ENCODE results near the gene SETD1A.
"Not testable (repeated sequence)": the region's sequence is repeated elsewhere in the genome, so short reads cannot be mapped to it uniquely, and the experiment has no call there.

SETD1A gene

GRCh38 chr16:30998852-30999761, 41.6 kb downstream of the SETD1A start:
- DNase-seq (ENCODE audit: low read depth in 3 of 3): no peak

GRCh38 chr16:31000671-31001382, 43.3 kb downstream of the SETD1A start:
- DNase-seq (ENCODE audit: low read depth in 3 of 3): no peak

DNA sequence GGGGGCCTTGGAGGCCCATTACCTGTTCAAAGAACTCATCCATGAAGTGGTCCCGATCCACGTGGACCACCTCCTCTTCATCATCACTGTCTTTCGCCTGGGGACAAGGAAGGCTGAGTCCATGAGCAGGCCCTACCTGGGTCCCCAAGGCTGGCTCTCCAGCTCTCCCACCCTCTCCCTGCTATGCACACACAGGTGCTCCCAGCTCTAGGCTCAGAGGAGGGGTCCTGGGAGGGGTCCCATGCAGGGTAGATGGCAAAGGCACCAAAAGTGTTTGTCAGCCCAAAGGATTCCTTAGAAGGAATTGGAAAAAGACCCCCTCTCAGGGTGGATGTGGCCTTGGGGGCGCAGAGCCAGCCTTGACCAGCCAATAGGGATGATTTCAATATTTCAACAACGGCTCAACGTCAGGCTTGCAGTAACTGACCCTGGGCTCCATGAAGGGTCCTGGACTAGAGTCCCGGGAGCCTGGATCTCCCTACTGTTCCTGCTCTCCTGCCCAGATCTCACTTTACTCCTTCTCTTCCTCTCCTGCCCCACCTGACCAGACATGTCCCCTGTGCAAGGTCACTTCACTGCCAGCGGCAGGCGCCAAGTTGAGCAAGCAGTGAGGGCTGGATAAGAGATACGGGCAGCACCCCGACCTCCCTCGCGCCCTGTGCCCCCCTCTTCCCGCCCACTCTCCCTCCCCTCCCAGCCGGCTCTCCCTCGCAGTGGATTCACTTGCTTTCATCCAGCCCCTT, 44.1 kb downstream of the SETD1A start:
- no peak for DNase-seq (ENCODE audit: low read depth in 3 of 3)

DNA sequence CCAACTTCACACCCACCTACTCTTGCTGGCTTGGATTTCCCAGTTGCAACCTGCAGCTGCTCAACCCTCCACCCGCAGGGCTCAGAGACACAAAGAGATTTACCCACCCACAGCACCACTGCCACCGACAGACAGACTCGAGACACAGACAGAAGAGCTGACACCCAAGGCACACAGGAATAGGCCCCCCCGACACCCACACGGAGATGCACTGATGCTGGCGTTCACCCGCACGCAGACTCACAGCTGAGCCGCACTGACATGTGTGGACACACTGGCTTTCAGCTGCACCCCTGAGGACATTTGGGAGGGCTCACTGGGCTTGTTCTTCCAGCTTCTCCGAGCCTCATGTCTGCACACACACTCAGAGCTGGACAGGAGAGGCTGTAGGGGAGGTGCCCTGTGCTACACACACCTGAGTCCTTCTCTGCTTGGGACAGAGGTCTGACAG, 44.7 kb downstream of the SETD1A start:
- no peak for DNase-seq (ENCODE audit: low read depth in 3 of 3)

DNA sequence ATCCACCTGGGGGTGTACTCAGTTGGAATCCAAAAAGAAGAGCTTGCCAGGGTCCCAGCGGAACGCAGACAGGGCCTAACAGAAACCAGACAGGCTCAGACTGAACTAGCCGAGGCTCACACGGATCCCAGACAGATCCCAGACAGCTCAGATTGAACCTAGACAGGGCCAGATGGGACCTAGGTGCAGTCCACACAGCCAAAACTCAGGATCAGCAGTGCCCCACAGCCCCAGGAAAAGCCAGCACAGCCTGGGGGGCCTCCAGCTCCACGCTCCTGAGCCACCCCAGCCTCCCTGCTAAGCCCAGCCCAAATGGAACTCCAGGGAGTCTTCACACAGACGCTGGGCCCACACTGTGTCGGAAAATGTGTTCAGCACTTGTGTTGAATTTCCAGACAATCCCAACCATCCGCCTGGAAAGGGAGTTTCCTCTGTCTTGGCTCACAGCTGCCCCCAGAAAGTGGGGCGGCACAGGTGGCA, 45.3 kb downstream of the SETD1A start:
- no peak for DNase-seq (ENCODE audit: low read depth in 3 of 3)

- no peak for DNase-seq (ENCODE audit: low read depth in 3 of 3)
These were observed 46.2 kb downstream of the SETD1A start for GRCh38 chr16:31003744-31004143.

- DNase-seq (ENCODE audit: low read depth in 3 of 3): no peak
These were observed 47.1 kb downstream of the SETD1A start for GRCh38 chr16:31004658-31005057.

DNA sequence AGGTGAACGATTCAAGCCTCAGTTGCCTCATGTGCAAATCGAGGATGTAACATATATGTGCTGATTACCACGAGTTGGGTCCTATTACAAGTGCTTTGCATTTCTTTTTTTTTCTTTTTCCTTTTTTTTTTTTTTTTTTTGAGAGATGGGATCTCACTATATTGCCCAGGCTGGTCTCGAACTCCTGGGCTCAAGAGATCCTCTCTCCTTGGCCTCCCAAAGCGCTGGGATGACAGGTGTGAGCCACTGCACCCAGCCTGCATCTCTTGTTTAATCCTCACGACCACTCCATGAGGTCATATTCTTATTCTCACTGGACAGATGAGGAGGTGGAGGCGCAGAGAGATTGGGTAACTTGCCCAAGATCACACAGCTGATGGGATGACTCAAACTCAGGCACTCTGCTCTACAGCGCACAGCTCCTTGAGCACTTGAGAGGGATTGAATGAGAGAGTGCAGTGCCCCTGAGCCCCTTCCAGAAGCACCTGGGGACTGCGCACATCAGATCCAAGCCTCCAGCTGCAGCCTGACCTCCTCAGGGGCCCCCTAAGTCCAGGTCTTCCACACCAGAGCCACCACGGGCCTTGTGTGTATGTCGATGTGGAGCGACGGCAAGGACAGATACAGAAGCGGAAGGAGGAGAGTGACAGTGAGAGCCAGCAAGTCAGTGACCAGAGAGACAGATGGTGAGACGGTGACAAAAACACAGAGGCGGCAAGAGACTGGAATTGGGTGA, 48.0 kb downstream of the SETD1A start:
- no peak for DNase-seq (ENCODE audit: low read depth in 3 of 3)

GRCh38 chr16:31006086-31006385, 48.5 kb downstream of the SETD1A start:
- no peak for DNase-seq (ENCODE audit: low read depth in 3 of 3)

DNA sequence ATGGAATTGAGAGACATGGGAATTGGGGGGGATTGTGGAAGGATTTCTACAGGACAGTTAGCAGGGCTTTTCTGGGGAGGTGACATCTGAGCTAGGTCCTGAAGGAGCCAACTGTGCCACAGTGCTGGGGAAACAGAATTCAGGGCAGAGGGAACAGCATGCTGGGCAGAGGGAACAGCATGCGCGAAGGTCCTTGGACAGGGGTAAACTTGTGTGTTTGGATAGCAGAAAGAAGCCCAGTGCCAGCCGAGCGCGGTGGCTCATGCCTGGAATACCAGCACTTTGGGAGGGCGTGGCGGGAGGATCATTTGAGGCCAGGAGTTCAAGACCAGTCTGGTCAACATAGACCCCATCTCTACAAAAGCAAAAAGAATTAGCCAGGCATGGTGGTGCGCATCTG, 49.0 kb downstream of the SETD1A start:
- no peak for DNase-seq (ENCODE audit: low read depth in 3 of 3)

DNA sequence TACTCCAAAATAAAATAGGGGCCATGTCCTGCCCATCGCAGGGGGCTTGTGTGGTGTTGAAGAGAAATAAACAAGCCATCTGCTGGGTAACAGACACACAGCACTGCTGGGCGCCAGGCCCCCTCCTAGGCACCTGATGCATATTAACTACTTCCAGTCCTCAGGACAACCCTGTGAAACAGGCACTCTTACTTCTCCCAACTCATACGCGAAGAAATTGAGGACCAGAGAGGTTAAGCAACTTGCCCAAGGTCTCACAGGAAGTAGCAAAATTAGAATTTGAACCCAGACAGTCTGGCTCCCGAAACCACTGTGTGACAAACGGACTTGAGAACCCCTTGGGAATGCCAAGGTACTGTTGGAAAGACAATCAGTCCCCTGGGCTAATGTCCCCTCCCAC, 50.1 kb downstream of the SETD1A start:
- no peak for DNase-seq (ENCODE audit: low read depth in 3 of 3)

DNA sequence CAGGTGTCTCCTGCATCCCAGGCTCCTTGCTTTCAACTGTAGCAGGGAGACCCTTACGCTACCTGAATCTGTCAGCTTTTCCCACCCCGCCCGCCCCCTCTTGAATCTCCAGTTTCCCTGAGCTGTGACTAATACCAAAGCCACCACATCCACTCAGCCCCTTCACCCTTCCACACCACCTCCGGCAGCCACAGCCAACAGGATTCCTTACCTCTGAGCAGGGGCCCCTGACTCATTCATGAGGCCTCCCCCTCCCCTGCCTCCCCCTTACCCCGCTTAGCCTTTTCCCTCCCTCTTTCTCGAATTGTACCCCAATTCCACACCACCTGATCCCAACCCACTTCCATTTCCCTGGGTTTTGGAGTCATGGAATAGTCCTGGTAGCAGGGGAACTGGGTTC, 50.6 kb downstream of the SETD1A start:
- DNase-seq (ENCODE audit: low read depth in 3 of 3): no peak

GRCh38 chr16:31008551-31008950, 51.0 kb downstream of the SETD1A start:
- no peak for DNase-seq (ENCODE audit: low read depth in 3 of 3)

- no peak for DNase-seq (ENCODE audit: low read depth in 3 of 3)
These were observed 51.6 kb downstream of the SETD1A start for GRCh38 chr16:31009120-31009519.

GRCh38 chr16:31009894-31010584, 52.5 kb downstream of the SETD1A start:
- DNase-seq (ENCODE audit: low read depth in 3 of 3): no peak

DNA sequence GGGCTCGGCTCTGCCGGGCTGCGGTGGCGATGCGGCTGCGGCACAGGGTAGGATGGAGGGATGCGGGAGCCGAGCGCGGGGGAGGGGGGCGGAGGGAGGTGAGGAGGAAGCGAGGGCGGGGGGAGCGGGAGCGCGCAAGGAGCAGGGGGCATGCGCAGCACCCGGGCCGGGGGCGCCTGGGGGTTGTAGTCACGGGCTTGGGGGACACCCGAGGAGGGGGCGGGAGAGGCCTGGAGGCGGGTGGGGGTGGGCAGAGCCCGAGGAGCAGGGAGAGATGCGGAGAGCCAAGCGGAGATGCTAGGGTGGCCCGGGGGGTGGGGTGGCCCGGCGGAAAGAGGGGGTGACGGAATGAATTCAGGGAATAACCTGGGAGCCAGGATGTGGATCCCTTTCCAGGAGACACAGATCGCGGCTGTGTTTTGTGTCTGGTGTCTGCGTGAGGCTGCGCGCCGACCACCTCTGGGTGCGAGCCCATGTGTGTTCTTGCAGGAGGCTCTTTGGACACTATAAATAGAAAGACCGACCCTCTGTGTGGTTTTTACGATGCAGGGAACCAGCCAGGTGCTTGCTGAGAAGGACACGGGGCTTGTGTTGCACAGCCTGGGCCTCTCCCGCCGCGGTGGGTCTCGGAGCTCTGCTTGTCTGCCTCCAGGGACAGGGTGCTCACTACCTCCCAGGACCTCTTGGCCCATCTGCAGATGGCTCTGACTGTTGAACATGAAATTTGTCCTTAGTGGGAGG, 53.2 kb downstream of the SETD1A start, which contains the start of gene STX1B:
STX1B (minus strand) TSS at position 54 of the 741 bp plus-strand sequence. CDS start 242 bp downstream, outside the sequence.
- peak in 2 of 3 experiments; percentile 24 to 42 for DNase-seq (ENCODE audit: low read depth in 3 of 3)

- not testable (repeated sequence) for DNase-seq (ENCODE audit: low read depth in 3 of 3)
These were observed 54.3 kb downstream of the SETD1A start for GRCh38 chr16:31011815-31012214.

- not testable (repeated sequence) for DNase-seq (ENCODE audit: low read depth in 3 of 3)
These were observed 55.7 kb downstream of the SETD1A start for GRCh38 chr16:31013292-31013691.

- no peak for DNase-seq (ENCODE audit: low read depth in 3 of 3)
These were observed 58.5 kb downstream of the SETD1A start for GRCh38 chr16:31016018-31016417.

DNA sequence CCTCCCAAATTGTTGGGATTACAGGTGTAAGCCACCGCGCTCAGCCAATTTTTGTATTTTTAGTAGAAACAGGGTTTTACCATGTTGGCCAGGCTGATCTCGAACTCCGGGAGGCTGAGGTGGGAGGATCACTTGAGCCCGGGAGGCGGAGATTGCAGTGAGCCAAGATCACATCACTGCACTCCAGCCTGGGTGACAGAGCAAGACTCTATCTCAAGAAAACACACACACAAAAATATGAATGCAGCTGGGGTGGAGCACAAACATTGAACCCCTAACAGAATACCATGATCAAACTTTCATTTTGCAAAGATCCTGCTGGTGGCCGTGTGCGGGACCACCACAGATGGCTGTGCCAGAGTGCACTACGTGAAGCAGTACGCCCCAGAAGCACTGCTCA, 60.2 kb downstream of the SETD1A start:
- DNase-seq (ENCODE audit: low read depth in 3 of 3): not testable (repeated sequence)
